ENCODE data around the gene SPATA2L. TPM values are rescaled to one million over a fixed set of nuclear protein-coding genes. Genes with fewer than 3 reads are reported as not detected.

The SPATA2L gene
- polyA plus RNA-seq, 1 donor (not counting 4 experiments of a cell fraction or from before 2014, with no cell fraction given), result 1.7 TPM

GRCh38 chr16:89660146-89660545 lies 41.4 kb downstream of the SPATA2L start:
- DNase-seq (ENCODE audit: low read depth, low spot score) (no peak), FAIRE-seq (no peak)
- Histone ChIP-seq H3K36me3 (ENCODE audit: control insufficient read depth in 2 of 2, extremely low read depth in 1 of 2, insufficient read depth in 2 of 2, low read length in 2 of 2) (peaks cover 13 to 27% of the 10 kb centered on the region in 2 experiments), H3K27ac (ENCODE audit: control insufficient read depth, insufficient read depth, low read length) (no peak overlapping the region), H4K20me1 (ENCODE audit: control insufficient read depth, extremely low read depth, insufficient read depth, low read length) (peaks cover 3% of the 10 kb centered on the region), H3K4me3 (ENCODE audit: control insufficient read depth in 2 of 3, extremely low read depth in 1 of 3, insufficient read depth in 2 of 3, low read depth in 1 of 3, low read length in 3 of 3) (no peak overlapping the region), H3K9ac (ENCODE audit: control insufficient read depth, extremely low read depth, insufficient read depth, low read length) (no peak overlapping the region), H3K4me1 (ENCODE audit: control insufficient read depth, extremely low read depth, insufficient read depth, low read length) (peaks cover 13% of the 10 kb centered on the region), H3K9me3 (ENCODE audit: control insufficient read depth, low read depth, low read length) (no peaks in the 10 kb centered on the region), H3K27me3 (ENCODE audit: control insufficient read depth, extremely low read depth, insufficient read depth, low read length) (no peaks in the 10 kb centered on the region), H3K9me1 (ENCODE audit: control insufficient read depth, extremely low read depth, insufficient read depth, low read length) (no peaks in the 10 kb centered on the region), H3K4me2 (ENCODE audit: control insufficient read depth, extremely low read depth, insufficient read depth, low read depth, low read length) (no peak overlapping the region), H3K79me2 (ENCODE audit: control insufficient read depth, insufficient read depth, low read length) (peaks cover 51% of the 10 kb centered on the region), H2AFZ (ENCODE audit: control insufficient read depth, low read length) (no peak overlapping the region)
- dilution Hi-C loops (cut with MboI; ENCODE audit: extremely low pct_ligation_motif_present, low sequenced_read_pairs), result no loop called here
- no peak for TF ChIP-seq EZH2 (IDR thresholded peaks at IDR 0.05; ENCODE audit: low read length)
- no peak for TF ChIP-seq CTCF (optimal IDR thresholded peaks at IDR 0.05 in 1 of 3, IDR thresholded peaks at IDR 0.05 in 1 of 3, conservative IDR thresholded peaks at IDR 0.05 in 1 of 3; ENCODE audit: extremely low read depth in 1 of 3, insufficient read depth in 2 of 3, low read length in 3 of 3)

- Histone ChIP-seq H3K27me3 (ENCODE audit: control insufficient read depth, extremely low read depth, insufficient read depth, low read length) (no peaks in the 10 kb centered on the region), H3K36me3 (ENCODE audit: control insufficient read depth in 2 of 2, extremely low read depth in 1 of 2, insufficient read depth in 2 of 2, low read length in 2 of 2) (peaks cover 14 to 31% of the 10 kb centered on the region in 2 experiments), H3K9me3 (ENCODE audit: control insufficient read depth, low read depth, low read length) (no peaks in the 10 kb centered on the region), H3K9ac (ENCODE audit: control insufficient read depth, extremely low read depth, insufficient read depth, low read length) (peak overlapping the region; percentile 91), H3K79me2 (ENCODE audit: control insufficient read depth, insufficient read depth, low read length) (peaks cover 65% of the 10 kb centered on the region), H3K4me2 (ENCODE audit: control insufficient read depth, extremely low read depth, insufficient read depth, low read depth, low read length) (peak overlapping the region; percentile 97), H3K9me1 (ENCODE audit: control insufficient read depth, extremely low read depth, insufficient read depth, low read length) (no peaks in the 10 kb centered on the region), H3K27ac (ENCODE audit: control insufficient read depth, insufficient read depth, low read length) (peak overlapping the region; percentile 70), H4K20me1 (ENCODE audit: control insufficient read depth, extremely low read depth, insufficient read depth, low read length) (peaks cover 3% of the 10 kb centered on the region), H2AFZ (ENCODE audit: control insufficient read depth, low read length) (peak overlapping the region; percentile 91), H3K4me1 (ENCODE audit: control insufficient read depth, extremely low read depth, insufficient read depth, low read length) (peaks cover 13% of the 10 kb centered on the region), H3K4me3 (ENCODE audit: control insufficient read depth in 2 of 3, extremely low read depth in 1 of 3, insufficient read depth in 2 of 3, low read depth in 1 of 3, low read length in 3 of 3) (peak overlapping the region; percentile 78 to 99 (median 96))
- TF ChIP-seq EZH2 (IDR thresholded peaks at IDR 0.05; ENCODE audit: low read length) (no peak), CTCF (optimal IDR thresholded peaks at IDR 0.05 in 1 of 3, IDR thresholded peaks at IDR 0.05 in 1 of 3, conservative IDR thresholded peaks at IDR 0.05 in 1 of 3; ENCODE audit: extremely low read depth in 1 of 3, insufficient read depth in 2 of 3, low read length in 3 of 3) (no peak)
- FAIRE-seq, result no peak
- dilution Hi-C loops (cut with MboI; ENCODE audit: extremely low pct_ligation_motif_present, low sequenced_read_pairs), result no loop called here
- no peak for DNase-seq (ENCODE audit: low read depth, low spot score)
These were observed 43.2 kb downstream of the SPATA2L start for GRCh38 chr16:89658221-89658879.
